D721Med (cell line): ENCODE results near the gene CELA2B.
"Not testable (repeated sequence)": the region's sequence is repeated elsewhere in the genome, so short reads cannot be mapped to it uniquely, and the experiment has no call there.

ENCODE experiments used
- DNase-seq: peaks from one replicate; pipeline ENCODE4 v3.0.0; 2011; ENCODE audit warnings: low spot score; ENCODE audit not compliant: insufficient read length
- FAIRE-seq: peaks from 2 replicates; lab custom pipeline; 2011; peaks lifted over from hg19 to GRCh38; lab: Jason Lieb, UNC
- TF ChIP-seq, protein P1 (sequence below): IDR thresholded peaks from 2 replicates; pipeline ENCODE4 v1.5.1; 2012; ENCODE audit warnings: mild to moderate bottlenecking, control low read depth; ENCODE audit not compliant: insufficient read depth; ENCODE audit errors: missing control alignments

The CELA2B gene

DNA sequence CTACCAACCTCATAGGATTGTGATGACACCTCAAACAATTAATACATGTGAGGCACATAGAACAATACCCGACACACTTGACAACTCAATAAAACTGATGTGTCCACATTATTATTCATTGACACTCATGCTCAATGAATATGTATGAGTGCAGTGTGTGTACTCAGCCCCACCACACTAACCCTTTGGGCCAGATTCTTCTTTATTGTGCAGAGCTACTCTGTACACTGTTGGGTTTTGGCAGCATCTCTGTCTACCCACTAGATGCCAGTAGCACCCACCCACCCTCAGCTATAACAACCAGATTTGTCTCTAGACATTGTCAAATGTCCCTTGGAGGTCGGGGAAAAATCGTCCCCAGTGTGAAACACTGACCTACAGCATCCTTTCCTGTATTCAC, 38.0 kb downstream of the CELA2B start:
- DNase-seq (no peak), FAIRE-seq (no peak)
- TF ChIP-seq, protein P1, sequence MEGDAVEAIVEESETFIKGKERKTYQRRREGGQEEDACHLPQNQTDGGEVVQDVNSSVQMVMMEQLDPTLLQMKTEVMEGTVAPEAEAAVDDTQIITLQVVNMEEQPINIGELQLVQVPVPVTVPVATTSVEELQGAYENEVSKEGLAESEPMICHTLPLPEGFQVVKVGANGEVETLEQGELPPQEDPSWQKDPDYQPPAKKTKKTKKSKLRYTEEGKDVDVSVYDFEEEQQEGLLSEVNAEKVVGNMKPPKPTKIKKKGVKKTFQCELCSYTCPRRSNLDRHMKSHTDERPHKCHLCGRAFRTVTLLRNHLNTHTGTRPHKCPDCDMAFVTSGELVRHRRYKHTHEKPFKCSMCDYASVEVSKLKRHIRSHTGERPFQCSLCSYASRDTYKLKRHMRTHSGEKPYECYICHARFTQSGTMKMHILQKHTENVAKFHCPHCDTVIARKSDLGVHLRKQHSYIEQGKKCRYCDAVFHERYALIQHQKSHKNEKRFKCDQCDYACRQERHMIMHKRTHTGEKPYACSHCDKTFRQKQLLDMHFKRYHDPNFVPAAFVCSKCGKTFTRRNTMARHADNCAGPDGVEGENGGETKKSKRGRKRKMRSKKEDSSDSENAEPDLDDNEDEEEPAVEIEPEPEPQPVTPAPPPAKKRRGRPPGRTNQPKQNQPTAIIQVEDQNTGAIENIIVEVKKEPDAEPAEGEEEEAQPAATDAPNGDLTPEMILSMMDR = no peak

DNA sequence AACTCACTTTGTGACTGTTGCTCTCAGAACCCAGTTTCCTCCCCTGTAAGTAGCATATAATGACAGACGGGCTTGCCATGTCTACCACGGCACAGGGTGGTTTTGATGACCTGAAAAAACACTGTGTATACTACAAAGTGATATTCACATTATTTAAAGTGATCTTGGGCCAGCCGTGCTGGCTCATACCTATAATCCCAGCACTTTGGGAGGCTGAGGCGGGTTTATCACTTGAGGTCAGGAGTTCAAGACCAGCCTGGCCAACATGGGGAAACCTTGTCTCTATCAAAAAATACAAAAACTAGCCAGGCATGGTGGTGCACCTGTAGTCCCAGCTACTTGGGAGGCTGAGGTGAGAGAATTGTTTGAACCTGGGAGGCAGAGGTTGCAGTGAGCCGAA, 38.7 kb downstream of the CELA2B start:
- DNase-seq, FAIRE-seq: not testable (repeated sequence)

DNA sequence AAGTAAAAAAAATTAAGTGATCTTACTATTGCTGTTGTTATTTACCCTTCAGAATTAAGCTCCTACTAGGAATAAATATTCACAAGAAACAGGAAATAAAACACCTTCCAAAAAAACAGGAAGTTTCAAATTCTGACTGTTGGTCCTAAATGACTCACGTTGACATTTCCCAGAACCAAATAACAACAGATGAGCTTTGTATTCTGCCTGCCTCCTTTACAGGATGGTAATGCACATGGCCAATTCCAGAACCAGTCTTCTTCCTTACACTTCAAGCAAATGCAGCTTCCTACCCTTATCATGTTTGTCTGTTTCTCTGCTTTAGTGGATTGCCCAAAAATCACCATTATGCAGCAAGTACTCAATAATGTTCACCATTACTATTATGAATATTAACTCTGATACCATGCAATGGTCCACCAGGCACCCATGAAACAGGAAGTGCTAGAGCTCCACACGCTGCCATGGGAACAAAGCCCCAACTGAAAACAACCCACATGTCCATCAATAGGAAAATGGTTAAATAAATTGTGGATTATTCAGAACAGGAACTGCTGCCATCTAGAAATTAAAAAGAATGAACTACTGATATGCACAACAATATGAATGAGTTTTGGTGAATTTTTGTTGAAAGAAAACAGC, 39.2 kb downstream of the CELA2B start:
- DNase-seq (no peak), FAIRE-seq (no peak)
- TF ChIP-seq, protein P1 = no peak

DNA sequence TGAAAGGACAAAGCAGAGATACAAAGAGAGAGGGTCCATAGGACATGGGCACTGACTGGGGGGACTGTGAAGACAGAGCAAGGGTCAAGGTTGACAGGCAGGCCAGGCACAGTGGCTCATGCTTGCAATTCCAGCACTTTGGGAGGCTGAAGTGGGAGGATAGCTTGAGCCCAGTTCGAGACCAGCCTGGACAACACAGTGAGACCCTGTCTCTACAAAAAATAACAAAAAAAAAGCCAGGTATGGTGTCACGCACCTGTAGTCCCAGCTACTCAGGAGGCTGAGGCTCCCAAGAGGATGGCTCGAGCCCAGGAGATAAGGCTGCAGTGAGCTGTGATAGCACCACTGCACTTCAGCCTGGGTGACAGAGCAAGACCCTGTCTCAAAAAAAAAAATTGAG, 43.7 kb downstream of the CELA2B start:
- FAIRE-seq = no peak
- TF ChIP-seq, protein P1 = no peak
- DNase-seq = no peak

DNA sequence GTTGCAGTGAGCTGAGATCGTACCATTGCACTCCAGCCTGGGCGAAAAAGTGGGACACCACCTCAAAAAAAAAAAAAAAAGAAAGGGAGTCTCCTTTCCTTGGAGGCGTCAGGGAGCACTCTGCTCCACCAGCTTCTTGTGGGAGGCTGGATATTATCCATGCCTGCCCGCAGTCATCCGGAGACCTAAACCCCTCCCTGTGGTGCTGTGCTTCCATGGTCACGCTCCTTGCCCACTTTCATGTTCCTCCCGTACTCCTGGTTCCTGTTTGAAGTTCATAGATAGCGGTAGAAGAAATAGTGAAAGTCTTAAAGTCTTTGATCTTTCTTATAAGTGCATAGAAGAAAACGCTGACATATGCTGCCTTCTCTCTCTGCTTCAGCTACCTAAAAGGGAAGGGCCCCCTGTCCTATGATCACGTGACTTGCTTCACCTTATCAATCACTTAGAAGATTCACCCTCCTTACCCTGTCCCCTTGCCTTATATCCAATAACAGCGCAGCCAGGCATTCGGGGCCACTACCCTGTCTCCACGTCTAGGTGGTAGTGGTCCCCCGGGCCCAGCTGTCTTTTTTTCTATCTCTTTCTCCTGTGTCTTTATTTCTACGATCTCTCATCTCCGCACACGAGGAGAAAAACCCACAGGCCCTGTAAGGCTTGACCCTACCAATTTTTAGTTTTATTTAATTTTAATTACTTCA, 45.5 kb downstream of the CELA2B start:
- FAIRE-seq, DNase-seq: not testable (repeated sequence)

DNA sequence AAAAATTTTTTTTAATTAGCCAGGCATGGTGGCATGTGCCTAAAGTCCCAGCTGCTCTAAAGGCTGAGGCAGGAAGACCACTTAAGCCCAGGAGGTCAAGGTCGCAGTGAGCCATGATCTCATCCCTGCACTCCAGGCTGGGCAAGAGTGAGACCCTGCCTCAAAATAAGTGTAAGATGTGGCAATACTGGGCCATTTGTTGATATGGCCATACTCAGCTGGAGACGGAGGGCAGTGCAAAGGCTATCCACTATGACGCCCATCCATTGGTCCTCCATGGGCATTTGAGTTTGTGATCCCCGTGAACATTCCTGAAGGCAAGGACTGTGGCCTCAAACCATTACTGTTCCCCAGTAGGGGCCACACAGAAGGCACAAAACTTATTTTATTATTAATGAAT, 46.6 kb downstream of the CELA2B start:
- FAIRE-seq = no peak
- no peak for DNase-seq

DNA sequence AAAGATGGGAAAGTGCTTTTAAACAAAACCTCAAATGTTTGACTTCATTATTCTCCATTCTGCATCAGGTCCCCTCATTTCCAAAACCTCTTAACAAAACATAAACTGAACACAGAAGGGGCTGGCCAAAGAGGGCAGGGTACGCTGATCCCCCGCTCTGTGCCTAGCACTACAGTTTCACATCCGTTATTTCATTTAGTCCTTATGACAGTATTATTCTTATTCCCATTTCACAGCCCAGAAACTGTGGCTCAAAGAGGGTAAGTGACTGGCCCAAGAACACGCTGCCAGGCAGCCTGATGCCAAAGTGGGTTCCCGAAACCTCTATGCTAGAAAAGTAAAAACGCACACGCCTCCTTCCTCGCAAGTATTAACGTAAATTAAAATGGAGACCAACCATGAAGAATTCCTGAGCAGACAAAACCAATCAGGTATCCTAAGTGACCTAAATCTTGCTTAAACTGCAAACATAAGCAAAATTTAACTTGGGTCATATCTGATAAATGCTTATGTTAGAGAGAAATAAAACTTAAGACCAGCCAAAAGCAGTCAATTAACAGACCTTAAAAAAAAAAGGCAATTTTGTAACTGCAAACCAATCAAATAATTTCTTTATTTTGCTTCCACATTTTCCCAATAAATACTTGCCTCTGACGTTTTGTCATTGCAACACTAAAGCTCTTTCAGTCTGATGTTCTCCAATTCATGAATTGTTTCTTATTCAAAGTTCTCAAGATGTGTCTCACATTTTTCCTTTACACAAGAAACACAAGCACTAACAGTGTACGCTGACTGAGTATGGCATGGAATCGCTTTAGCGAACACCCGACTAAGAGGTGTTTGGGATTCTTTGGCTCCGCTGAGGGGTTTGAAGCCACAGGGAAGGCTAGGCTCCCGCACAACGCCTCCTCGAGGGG, 47.5 kb downstream of the CELA2B start:
- FAIRE-seq = no peak
- no peak for DNase-seq
- TF ChIP-seq, protein P1 = no peak

More for the DNA sequence above, 46.6 kb downstream of the CELA2B start:
- TF ChIP-seq, protein P1 = no peak

DNA sequence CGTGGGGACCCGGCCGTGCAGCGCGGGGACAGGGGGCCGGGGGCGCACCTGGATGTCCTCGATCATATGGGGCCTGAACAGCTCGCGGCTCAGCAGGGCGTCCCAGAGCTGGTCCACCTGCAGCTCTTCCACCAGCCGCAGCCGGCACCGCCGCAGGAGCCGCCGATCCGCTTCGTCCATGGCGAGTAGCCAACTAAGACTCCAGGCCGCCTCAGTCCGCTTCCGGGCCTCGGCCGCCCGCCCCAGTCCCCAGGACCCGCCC, 48.0 kb downstream of the CELA2B start, which contains the start of gene CASP9:
Gene CASP9, minus strand, starts transcription at position 195 of the 262 bp plus-strand sequence. Its CDS starts 15 bp downstream, at position 180.
- DNase-seq (no peak), FAIRE-seq (no peak)
- TF ChIP-seq, protein P1 = no peak
